GM12801 (cell line): ENCODE data around the gene NEK6.

Source experiments
- TF ChIP-seq, protein P1 (sequence below): IDR thresholded peaks from one replicate; pipeline ENCODE4 v1.5.1; 2011; ENCODE audit warnings: control low read depth; ENCODE audit not compliant: insufficient read length; ENCODE audit errors: extremely low read depth

Gene NEK6

GRCh38 chr9:124260769-124261603 lies 3.2 kb downstream of the NEK6 start:
- TF ChIP-seq, protein P1, sequence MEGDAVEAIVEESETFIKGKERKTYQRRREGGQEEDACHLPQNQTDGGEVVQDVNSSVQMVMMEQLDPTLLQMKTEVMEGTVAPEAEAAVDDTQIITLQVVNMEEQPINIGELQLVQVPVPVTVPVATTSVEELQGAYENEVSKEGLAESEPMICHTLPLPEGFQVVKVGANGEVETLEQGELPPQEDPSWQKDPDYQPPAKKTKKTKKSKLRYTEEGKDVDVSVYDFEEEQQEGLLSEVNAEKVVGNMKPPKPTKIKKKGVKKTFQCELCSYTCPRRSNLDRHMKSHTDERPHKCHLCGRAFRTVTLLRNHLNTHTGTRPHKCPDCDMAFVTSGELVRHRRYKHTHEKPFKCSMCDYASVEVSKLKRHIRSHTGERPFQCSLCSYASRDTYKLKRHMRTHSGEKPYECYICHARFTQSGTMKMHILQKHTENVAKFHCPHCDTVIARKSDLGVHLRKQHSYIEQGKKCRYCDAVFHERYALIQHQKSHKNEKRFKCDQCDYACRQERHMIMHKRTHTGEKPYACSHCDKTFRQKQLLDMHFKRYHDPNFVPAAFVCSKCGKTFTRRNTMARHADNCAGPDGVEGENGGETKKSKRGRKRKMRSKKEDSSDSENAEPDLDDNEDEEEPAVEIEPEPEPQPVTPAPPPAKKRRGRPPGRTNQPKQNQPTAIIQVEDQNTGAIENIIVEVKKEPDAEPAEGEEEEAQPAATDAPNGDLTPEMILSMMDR = no peak

DNA sequence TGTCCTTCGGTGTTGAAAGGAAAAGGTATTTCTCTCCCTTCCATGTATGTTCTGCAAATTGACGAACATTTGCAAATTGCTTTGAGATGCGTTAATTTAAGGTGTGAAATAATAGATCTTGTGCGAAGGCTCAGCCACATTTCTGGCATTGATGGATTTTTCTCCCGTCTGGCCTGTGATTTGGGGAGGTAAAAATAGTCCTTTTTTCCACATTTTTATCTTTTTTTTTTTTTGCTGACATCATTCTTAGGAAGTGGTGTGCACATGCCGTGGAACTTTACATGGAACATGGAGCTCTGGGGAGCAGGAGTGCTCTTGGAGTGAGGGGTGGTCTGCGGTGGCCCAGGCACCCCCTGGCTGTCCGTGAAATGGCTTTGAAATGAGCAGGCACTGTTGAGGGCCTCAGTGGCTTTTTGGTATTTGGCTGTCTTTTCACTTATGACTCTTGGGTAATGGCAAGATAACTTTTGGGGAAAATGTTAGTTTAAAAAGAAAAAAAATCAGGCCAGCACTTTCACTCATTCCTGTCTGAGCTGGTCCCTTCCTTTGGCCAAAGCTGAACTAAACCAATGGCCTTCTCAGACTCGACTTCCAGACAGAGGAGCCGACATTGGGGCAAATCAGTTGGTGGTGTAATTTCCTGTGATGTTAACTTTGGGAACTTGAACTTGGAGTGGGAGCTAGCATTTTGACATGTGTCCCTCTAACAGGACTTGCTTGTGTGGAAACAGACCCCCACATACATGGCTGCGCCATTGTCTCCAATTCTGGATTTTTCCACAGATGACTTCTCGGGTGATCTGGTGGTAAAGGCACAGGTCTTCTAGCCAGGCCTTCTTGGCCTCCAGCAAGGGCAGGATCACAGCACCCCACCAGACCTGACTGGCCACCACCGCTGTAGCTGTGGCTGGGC lies 4.2 kb downstream of the NEK6 start:
- TF ChIP-seq, protein P1 = no peak

- TF ChIP-seq, protein P1 = no peak
Measured at GRCh38 chr9:124262649-124262972, 4.9 kb downstream of the NEK6 start.

GRCh38 chr9:124263213-124263612 lies 5.5 kb downstream of the NEK6 start:
- TF ChIP-seq, protein P1 = no peak

DNA sequence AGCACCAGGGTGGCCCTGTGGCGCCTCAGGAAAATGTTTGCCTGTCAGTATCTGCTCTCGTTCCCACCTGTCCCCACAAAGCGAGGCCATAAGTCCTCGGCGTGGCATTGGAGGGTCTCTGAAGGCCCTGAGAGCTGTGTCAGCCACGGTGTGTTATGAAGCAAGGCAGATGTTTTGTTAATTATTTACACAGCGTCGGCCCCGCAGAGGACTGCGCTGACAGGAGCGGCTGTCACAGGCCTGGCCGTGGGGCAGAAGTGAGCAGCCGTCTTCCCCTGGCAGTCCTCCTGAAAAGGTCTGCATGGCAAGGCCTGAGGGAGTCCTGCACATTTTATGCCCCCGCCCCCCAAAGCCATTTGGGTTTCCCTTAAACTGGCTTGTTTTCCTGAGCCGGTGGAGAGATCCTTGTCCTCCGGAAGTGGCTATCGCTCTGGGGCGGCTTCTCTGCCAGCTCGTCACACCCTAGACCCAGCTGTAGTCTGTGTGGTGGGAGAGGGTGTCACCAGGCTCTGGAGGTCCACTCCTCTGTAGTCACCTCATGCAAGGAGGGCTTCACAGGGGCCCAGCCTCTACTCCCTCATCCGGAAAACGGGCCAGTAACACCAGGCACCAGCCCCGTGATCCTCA lies 6.2 kb downstream of the NEK6 start:
- TF ChIP-seq, protein P1 = no peak

GRCh38 chr9:124264823-124265233 lies 7.1 kb downstream of the NEK6 start:
- TF ChIP-seq, protein P1 = no peak

- TF ChIP-seq, protein P1 = no peak
Measured at GRCh38 chr9:124265551-124265950, 7.8 kb downstream of the NEK6 start.
